HCT116 (cell line): ENCODE data around the gene BCKDHB. TPM values are rescaled to one million over a fixed set of nuclear protein-coding genes. Genes with fewer than 3 reads are reported as not detected.

ENCODE experiments used
- ATAC-seq: fragments of 200-7000 bp; cut with Tn5 transposase; 2 replicates; pipeline ENCODE4 v1.9.1; 2020; ENCODE audit warnings: mild to moderate bottlenecking, moderate library complexity
- BruUV-seq: library from RNA; stranded (reverse); fragments of 400-500 nt; replicated peaks from 2 replicates; lab custom pipeline; 2021; lab: Mats Ljungman, UMichigan
- CTCF ChIA-PET: fragments of 300-600 bp; sonication (Branson Sonifier 250); formaldehyde crosslinking; loops from one replicate; lab custom pipeline; 2021; ENCODE audit warnings: antibody characterized with exemption; lab: Charles Lee
- POLR2A ChIA-PET: fragments of 300-600, 350-600 bp; sonication (Branson Sonifier 250); formaldehyde crosslinking; loops from one replicate; lab custom pipeline; 2021; ENCODE audit warnings: antibody characterized with exemption; lab: Charles Lee
- RAD21 ChIA-PET, 2 experiments: fragments of 300-600 bp; sonication (Branson Sonifier 250); formaldehyde crosslinking; loops; one replicate each; lab custom pipeline; 2023; ENCODE audit warnings: low total read pairs in 2 of 2; ENCODE audit not compliant: uncharacterized antibody in 2 of 2, unreplicated experiment in 2 of 2, low non-redundant PET in 1 of 2; lab: Charles Lee
- DNase-seq: peaks from one replicate; pipeline ENCODE4 v3.0.0-alpha.2; 2010; ENCODE audit warnings: low read depth, low spot score
- H2AFZ ChIP-seq: fragments of 200-600 bp; shearing (Covaris generic), sonication (generic); 2 replicates; pipeline ENCODE4 v1.6.1; 2017; ENCODE audit warnings: low read depth, mixed run types, mixed read lengths, antibody characterized with exemption, low read length; ENCODE audit not compliant: poor library complexity, severe bottlenecking
- H3K27ac ChIP-seq: 2 replicates; pipeline ENCODE4 v1.5.1; 2012; ENCODE audit warnings: low read depth, low read length
- H3K27me3 ChIP-seq: fragments of 200-600 bp; sonication (generic); 2 replicates; pipeline ENCODE4 v1.6.1; 2016; ENCODE audit warnings: mixed run types, low read length, mixed read lengths; ENCODE audit not compliant: insufficient read depth
- H3K36me3 ChIP-seq, 2 experiments: fragments of 200-500 bp in 1 of 2; fragments of 200-600 bp in 1 of 2; sonication (Bioruptor generic) in 1 of 2; sonication (generic) in 1 of 2; 2 replicates each; pipeline versions ENCODE4 v1.5.1 to v1.6.1; 2014 to 2016; ENCODE audit warnings: low read length in 2 of 2, inconsistent platforms in 1 of 2, mixed read lengths in 1 of 2, mixed run types in 1 of 2; ENCODE audit not compliant: insufficient read depth in 2 of 2, control insufficient read depth in 1 of 2
- H3K4me1 ChIP-seq, 2 experiments: fragments of 200-600 bp in 1 of 2; sonication (generic) in 1 of 2; 2 replicates each; pipeline versions ENCODE4 v1.5.1 to v1.6.1; 2012 to 2017; ENCODE audit warnings: low read length in 2 of 2, inconsistent platforms in 1 of 2, mild to moderate bottlenecking in 1 of 2, mixed read lengths in 1 of 2, mixed run types in 1 of 2, moderate library complexity in 1 of 2; ENCODE audit not compliant: insufficient read depth in 2 of 2, control insufficient read depth in 1 of 2
- H3K4me2 ChIP-seq: fragments of 200-600 bp; sonication (generic); 2 replicates; pipeline ENCODE4 v1.6.1; 2017; ENCODE audit warnings: mixed run types, low read length, mixed read lengths
- H3K4me3 ChIP-seq, 2 experiments: fragments of 200-600 bp in 1 of 2; sonication (generic) in 1 of 2; replicated peaks in 1 of 2; 2 replicates each; pipeline ENCODE4 v1.5.1; 2011 to 2016; ENCODE audit warnings: low read length in 2 of 2, control low read depth in 1 of 2, low read depth in 1 of 2, mild to moderate bottlenecking in 1 of 2, mixed read lengths in 1 of 2, mixed run types in 1 of 2
- H3K79me2 ChIP-seq: fragments of 200-600 bp; sonication (generic); 2 replicates; pipeline ENCODE4 v1.6.1; 2017; ENCODE audit warnings: mild to moderate bottlenecking, mixed run types, low read length, moderate library complexity, mixed read lengths; ENCODE audit not compliant: insufficient read depth
- H3K9ac ChIP-seq: fragments of 200-600 bp; sonication (generic); 2 replicates; pipeline ENCODE4 v1.6.1; 2016; ENCODE audit warnings: low read length, mixed read lengths
- H3K9me2 ChIP-seq: fragments of 200-600 bp; sonication (generic), shearing (Covaris generic); 2 replicates; pipeline ENCODE4 v1.6.1; 2017; ENCODE audit warnings: mixed run types, mild to moderate bottlenecking, moderate library complexity; ENCODE audit not compliant: insufficient read depth
- H3K9me3 ChIP-seq, 2 experiments: fragments of 200-500 bp in 1 of 2; fragments of 200-600 bp in 1 of 2; sonication (Bioruptor generic) in 1 of 2; sonication (generic) in 1 of 2; 2 replicates each; pipeline ENCODE4 v1.6.1; 2014 to 2017; ENCODE audit warnings: low read length in 2 of 2, mixed read lengths in 2 of 2, inconsistent platforms in 1 of 2, low read depth in 1 of 2, mild to moderate bottlenecking in 1 of 2, mixed run types in 1 of 2, moderate library complexity in 1 of 2; ENCODE audit not compliant: control insufficient read depth in 1 of 2, insufficient read depth in 1 of 2
- H4K20me1 ChIP-seq: fragments of 200-600 bp; sonication (generic), shearing (Covaris generic); 2 replicates; pipeline ENCODE4 v1.6.1; 2017; ENCODE audit warnings: mixed run types, mild to moderate bottlenecking, moderate library complexity; ENCODE audit not compliant: insufficient read depth
- CBX3 ChIP-seq: IDR thresholded peaks from 2 replicates; pipeline ENCODE4 v1.6.1; 2012; ENCODE audit warnings: low read depth
- CEBPB ChIP-seq: IDR thresholded peaks from 2 replicates; pipeline ENCODE4 v1.6.1; 2012; ENCODE audit warnings: low read depth
- CTCF ChIP-seq, 3 experiments: fragments of 200-600 bp in 1 of 3; sonication (generic) in 1 of 3; IDR thresholded peaks in 2 of 3; conservative IDR thresholded peaks in 1 of 3; 2 replicates each; pipeline ENCODE4 v1.5.1; 2012 to 2017; ENCODE audit warnings: low read depth in 2 of 3, low read length in 2 of 3, antibody characterized with exemption in 1 of 3, borderline replicate concordance in 1 of 3, control low read depth in 1 of 3, mild to moderate bottlenecking in 1 of 3, mixed read lengths in 1 of 3, mixed run types in 1 of 3, moderate library complexity in 1 of 3; ENCODE audit not compliant: insufficient read depth in 1 of 3
- ELF1 ChIP-seq: IDR thresholded peaks from 2 replicates; pipeline ENCODE4 v1.6.1; 2012; ENCODE audit warnings: low read depth, borderline replicate concordance
- EZH2phosphoT487 ChIP-seq: fragments of 200-600 bp; IDR thresholded peaks from 2 replicates; pipeline ENCODE4 v1.6.1; 2018; ENCODE audit warnings: antibody characterized with exemption, borderline replicate concordance
- RAD21 ChIP-seq: IDR thresholded peaks from 2 replicates; pipeline ENCODE4 v1.6.1; 2012; ENCODE audit warnings: low read depth, mild to moderate bottlenecking
- SIN3A ChIP-seq: IDR thresholded peaks from 2 replicates; pipeline ENCODE4 v1.6.1; 2012; ENCODE audit warnings: low read depth
- TCF7L2 ChIP-seq: IDR thresholded peaks from 2 replicates; pipeline ENCODE4 v1.7.0; 2011; ENCODE audit warnings: borderline replicate concordance, inconsistent platforms; ENCODE audit not compliant: insufficient read depth, insufficient read length; ENCODE audit errors: extremely low read depth
- intact Hi-C: fragments of 100-400 bp; cut with micrococcal nuclease; formaldehyde crosslinking; loops from 2 replicates; pipeline ENCODE4 v1.10.0; 2022
- total RNA-seq: library from RNA; stranded (reverse); gene quantifications from one replicate; pipeline ENCODE4 v1.2.1, GENCODE V29; 2021; ENCODE audit not compliant: unreplicated experiment

BCKDHB gene
- total RNA-seq, 1 experiment from 2014 or later = 11.2 TPM

DNA sequence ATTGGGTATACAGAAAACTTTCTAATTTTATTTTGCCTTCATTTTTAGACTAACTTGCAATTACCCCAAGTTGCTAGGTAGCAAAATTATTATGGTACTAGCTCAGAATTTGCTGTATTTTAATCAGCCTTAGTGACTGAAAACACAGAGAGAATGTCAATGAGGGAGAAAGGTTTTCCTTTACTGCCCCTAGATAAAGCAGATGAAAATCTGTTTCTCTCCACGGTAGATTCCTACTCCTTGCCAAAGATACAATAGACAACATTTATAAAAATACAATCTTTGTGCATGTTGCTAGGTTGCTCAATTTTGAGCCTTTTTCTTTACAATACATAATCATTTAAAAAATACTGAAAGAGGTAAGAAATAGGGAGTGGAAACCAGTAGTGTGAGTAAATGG, 222.2 kb downstream of the BCKDHB start:
- RAD21 ChIA-PET = no interaction called here
- no peak for DNase-seq
- BruUV-seq = no TSS peak

GRCh38 chr6:80329496-80329895, 223.0 kb downstream of the BCKDHB start:
- CTCF ChIA-PET = no interaction called here
- BruUV-seq = no TSS peak
- H3K27me3 ChIP-seq = no peaks in the 10 kb centered on the region
- no peak overlapping the region for H3K9ac ChIP-seq
- DNase-seq (no peak), ATAC-seq (no peak)
- H4K20me1 ChIP-seq = no peaks in the 10 kb centered on the region
- POLR2A ChIA-PET = no interaction called here
- H3K9me3 ChIP-seq = no peaks in the 10 kb centered on the region
- intact Hi-C loops = no loop called here
- RAD21 ChIA-PET = no interaction called here
- H3K79me2 ChIP-seq = no peaks in the 10 kb centered on the region
- no peaks in the 10 kb centered on the region for H3K4me1 ChIP-seq
- no peaks in the 10 kb centered on the region for H3K36me3 ChIP-seq
- H3K27ac ChIP-seq = no peak overlapping the region
- H3K9me2 ChIP-seq = no peaks in the 10 kb centered on the region
- no peak overlapping the region for H3K4me2 ChIP-seq
- H2AFZ ChIP-seq = no peak overlapping the region
- no peak overlapping the region for H3K4me3 ChIP-seq
- TF ChIP-seq TCF7L2 (no peak), CBX3 (no peak), SIN3A (no peak), CTCF (IDR thresholded peaks at IDR 0.05 in 2 of 3, conservative IDR thresholded peaks at IDR 0.05 in 1 of 3; ENCODE audit: borderline replicate concordance in 1 of 3, insufficient read depth in 1 of 3, low read depth in 2 of 3, low read length in 2 of 3) (no peak), RAD21 (no peak)

More for the DNA sequence above, 222.2 kb downstream of the BCKDHB start:
- Histone ChIP-seq H3K4me3 (no peak overlapping the region), H3K9me2 (no peaks in the 10 kb centered on the region), H3K36me3 (no peaks in the 10 kb centered on the region), H3K27me3 (no peaks in the 10 kb centered on the region), H3K9me3 (no peaks in the 10 kb centered on the region), H3K4me2 (no peak overlapping the region), H3K9ac (no peak overlapping the region), H3K4me1 (no peaks in the 10 kb centered on the region), H2AFZ (no peak overlapping the region), H3K27ac (no peak overlapping the region), H4K20me1 (no peaks in the 10 kb centered on the region), H3K79me2 (no peaks in the 10 kb centered on the region)
- ChIA-PET CTCF (no interaction called here), POLR2A (no interaction called here)
- no peak for ATAC-seq
- intact Hi-C loops = no loop called here
- TF ChIP-seq CEBPB = no peak
- no peak for TF ChIP-seq ELF1
- TF ChIP-seq CTCF (IDR thresholded peaks at IDR 0.05 in 2 of 3, conservative IDR thresholded peaks at IDR 0.05 in 1 of 3; ENCODE audit: borderline replicate concordance in 1 of 3, insufficient read depth in 1 of 3, low read depth in 2 of 3, low read length in 2 of 3) = no peak
- no peak for TF ChIP-seq EZH2phosphoT487
